Colonic mucosa (tissue), 4 donors: ENCODE data around the gene SREBF1. TPM values are rescaled to one million over a fixed set of nuclear protein-coding genes. Genes with fewer than 3 reads are reported as not detected.
A peak's percentile ranks its signal among the peaks of the same experiment; 100 is the strongest.

Experiments used
- DNase-seq: peaks from one replicate; pipeline ENCODE4 v3.0.0-alpha.2; 2020
- H3K27ac ChIP-seq: fragments of 200-600 bp; one replicate; pipeline ENCODE4 v1.8.0; 2021
- H3K27me3 ChIP-seq: fragments of 200-600 bp; one replicate; pipeline ENCODE4 v1.8.0; 2021
- H3K36me3 ChIP-seq: fragments of 200-600 bp; one replicate; pipeline ENCODE4 v1.8.0; 2021
- H3K4me1 ChIP-seq: fragments of 200-600 bp; one replicate; pipeline ENCODE4 v1.8.0; 2021; ENCODE audit warnings: mild to moderate bottlenecking
- H3K4me3 ChIP-seq: fragments of 200-600 bp; one replicate; pipeline ENCODE4 v1.8.0; 2021
- H3K9ac ChIP-seq, 2 donors: one replicate each; pipeline ENCODE4 v1.7.0; 2013; ENCODE audit warnings: control low read depth in 2 of 2, low read depth in 2 of 2, low read length in 2 of 2
- H3K9me3 ChIP-seq: fragments of 200-600 bp; one replicate; pipeline ENCODE4 v1.8.0; 2021
- intact Hi-C: fragments of 100-400 bp; cut with DNase I; formaldehyde crosslinking; loops from one replicate; pipeline ENCODE4 v1.14.1; 2022
- total RNA-seq, 2 donors: library from RNA; stranded (reverse); fragmentation: NEBNext Ultra II Directional in 1 of 2; extraction: Animal tissue kit (Norgen Biotek cat#: 25700) in 1 of 2; gene quantifications; one replicate each; pipeline ENCODE4 v1.2.1, GENCODE V29; 2021
- TF ChIP-seq, protein P1 (sequence below): fragments of 200-600 bp; IDR thresholded peaks from one replicate; pipeline ENCODE4 v1.8.0; 2022; ENCODE audit warnings: antibody characterized with exemption, mild to moderate bottlenecking
- donor health status: healthy.
- donor health status: DM: no; HTN: no; CAD: no.
- donor health status: DM: no; HTN: no; CAD: no.

The SREBF1 gene
- total RNA-seq, 2 donors from 2014 or later, result 170 to 174 TPM

DNA sequence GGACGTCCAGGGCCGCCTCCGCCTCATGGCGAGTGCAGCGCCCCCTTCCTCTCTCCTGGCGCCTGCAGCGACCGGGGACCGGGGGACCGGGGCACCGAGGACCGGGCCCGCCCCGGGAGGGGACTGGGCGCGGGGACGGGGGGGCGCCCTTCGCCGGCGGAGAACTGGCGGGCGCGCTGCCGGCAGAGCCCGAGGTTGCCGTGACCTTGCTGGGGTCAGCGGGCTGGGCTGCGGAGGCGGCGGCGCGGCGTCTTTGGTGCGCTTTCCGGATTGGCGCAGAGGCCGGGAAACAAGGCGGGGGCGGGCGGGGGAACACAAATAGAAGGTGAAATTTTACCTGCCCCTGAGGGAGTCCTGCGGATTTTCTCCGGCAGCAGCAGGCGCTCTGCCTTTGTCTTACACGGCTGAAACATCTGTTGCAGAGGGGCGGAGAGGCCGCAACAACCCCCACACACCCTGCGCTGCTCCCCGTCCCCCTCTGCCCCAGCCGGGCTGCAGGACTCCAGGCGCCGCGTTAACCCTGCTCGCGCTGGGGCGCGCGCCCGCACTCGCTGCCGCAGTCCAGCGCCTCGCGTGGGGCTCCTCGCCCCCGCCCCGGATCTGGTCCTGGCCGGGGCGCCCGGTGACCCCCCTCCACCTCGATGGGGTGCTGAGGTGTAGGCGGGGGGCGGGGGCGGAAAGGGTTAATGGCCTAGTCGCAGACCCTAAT is 53.5 kb downstream of the SREBF1 start:
- H3K4me1 ChIP-seq, result peaks cover 20% of the 10 kb centered on the region
- intact Hi-C loops, result no loop called here

DNA sequence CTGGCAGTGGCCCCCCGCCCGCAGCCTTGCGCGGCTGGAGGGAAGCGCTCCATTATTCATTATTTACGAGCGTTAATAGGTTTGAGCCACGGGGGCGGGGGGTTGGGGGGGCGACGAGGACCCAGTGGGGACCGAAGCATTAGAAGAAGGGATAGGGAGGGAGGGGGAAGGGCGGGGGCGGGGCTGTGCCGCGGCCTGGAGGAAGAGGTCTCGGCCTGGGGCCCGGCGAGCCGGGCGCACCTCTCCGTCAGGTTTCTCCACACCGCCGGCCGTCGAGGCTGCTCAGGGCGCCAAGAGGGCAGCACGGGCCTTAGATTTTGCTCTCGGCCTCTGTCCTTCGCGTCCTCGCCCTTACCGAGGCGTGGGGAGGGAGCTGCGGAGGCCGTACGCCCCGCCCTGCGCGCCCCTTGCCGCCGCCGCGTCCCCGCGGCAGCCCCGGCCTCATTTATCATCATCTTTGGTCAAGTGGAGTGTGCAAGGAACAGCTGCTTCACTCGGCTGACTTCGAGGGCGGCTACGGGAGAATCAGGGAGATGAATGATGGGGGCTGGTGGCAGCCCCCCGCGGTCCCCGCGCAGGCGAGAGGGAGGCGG is 54.2 kb downstream of the SREBF1 start:
- peak overlapping the region; percentile 56 to 63 for H3K9ac ChIP-seq
- intact Hi-C loops, result no loop called here
- peak; percentile 44 for DNase-seq

More for the DNA sequence above, 53.5 kb downstream of the SREBF1 start:
- Histone ChIP-seq H3K9ac (peak overlapping the region; percentile 56 to 63), H3K36me3 (no peaks in the 10 kb centered on the region), H3K27ac (peak overlapping the region; percentile 26), H3K9me3 (no peaks in the 10 kb centered on the region), H3K27me3 (peaks cover 5% of the 10 kb centered on the region), H3K4me3 (peak overlapping the region; percentile 47)
- peak; percentile 78 for DNase-seq
- TF ChIP-seq, protein P1, sequence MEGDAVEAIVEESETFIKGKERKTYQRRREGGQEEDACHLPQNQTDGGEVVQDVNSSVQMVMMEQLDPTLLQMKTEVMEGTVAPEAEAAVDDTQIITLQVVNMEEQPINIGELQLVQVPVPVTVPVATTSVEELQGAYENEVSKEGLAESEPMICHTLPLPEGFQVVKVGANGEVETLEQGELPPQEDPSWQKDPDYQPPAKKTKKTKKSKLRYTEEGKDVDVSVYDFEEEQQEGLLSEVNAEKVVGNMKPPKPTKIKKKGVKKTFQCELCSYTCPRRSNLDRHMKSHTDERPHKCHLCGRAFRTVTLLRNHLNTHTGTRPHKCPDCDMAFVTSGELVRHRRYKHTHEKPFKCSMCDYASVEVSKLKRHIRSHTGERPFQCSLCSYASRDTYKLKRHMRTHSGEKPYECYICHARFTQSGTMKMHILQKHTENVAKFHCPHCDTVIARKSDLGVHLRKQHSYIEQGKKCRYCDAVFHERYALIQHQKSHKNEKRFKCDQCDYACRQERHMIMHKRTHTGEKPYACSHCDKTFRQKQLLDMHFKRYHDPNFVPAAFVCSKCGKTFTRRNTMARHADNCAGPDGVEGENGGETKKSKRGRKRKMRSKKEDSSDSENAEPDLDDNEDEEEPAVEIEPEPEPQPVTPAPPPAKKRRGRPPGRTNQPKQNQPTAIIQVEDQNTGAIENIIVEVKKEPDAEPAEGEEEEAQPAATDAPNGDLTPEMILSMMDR, result no peak

DNA sequence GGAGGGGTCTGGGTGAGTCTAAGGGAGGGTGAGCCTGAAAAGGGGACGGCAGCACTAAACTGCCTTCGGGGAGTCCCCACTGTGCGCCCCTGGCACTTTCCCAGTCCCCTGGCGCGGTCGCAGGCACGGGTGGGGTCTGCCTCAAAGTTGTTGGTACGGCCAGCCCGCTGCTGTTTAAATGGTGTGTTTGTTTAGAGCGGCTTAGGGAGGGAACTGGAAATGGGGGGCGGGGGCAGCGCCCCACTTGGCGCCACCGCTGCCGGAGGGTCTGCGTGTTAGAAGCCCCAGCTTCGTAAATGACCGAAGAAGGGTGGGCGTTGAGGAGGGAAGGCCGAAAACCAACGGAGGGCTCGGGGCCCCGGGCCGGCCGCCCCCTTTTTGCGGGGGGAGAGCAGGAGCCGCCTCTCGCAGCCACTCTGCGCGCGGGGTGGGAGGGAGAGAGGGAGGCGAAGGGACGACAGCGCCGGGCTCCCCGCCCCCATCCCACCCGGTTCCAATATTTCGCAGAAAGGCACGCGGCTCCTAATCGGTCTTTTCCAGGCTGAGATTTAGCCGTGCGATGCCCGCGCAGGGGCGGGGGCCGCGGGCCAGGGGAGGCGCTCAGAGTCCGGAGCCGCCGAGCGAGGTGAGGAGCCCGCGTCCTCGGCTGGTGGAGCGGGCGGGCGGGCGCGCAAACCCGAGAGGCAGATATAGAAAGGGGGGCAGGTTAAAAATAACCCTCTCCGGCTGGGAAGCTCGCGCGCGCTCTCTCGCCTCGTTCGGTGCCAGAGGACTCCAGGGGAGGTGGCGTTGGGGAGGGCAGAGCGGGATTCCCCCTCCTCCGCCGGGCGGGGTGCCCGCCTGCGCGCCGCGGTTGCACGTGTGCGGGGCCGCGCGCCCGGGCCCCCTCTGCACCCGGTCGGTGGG is 54.9 kb downstream of the SREBF1 start:
- intact Hi-C loops, result no loop called here
- Histone ChIP-seq H3K4me1 (peaks cover 20% of the 10 kb centered on the region), H3K9me3 (no peaks in the 10 kb centered on the region), H3K4me3 (peak overlapping the region; percentile 47), H3K27ac (peak overlapping the region; percentile 44), H3K9ac (peak overlapping the region; percentile 12 to 56), H3K36me3 (no peaks in the 10 kb centered on the region), H3K27me3 (peaks cover 5% of the 10 kb centered on the region)
- TF ChIP-seq, protein P1, result no peak
- DNase-seq, result peak; percentile 70

More for the DNA sequence above, 54.2 kb downstream of the SREBF1 start:
- Histone ChIP-seq H3K36me3 (no peaks in the 10 kb centered on the region), H3K4me3 (peak overlapping the region; percentile 47), H3K4me1 (peaks cover 20% of the 10 kb centered on the region), H3K27me3 (peaks cover 5% of the 10 kb centered on the region), H3K9me3 (no peaks in the 10 kb centered on the region), H3K27ac (peak overlapping the region; percentile 44)
- TF ChIP-seq, protein P1, result no peak

DNA sequence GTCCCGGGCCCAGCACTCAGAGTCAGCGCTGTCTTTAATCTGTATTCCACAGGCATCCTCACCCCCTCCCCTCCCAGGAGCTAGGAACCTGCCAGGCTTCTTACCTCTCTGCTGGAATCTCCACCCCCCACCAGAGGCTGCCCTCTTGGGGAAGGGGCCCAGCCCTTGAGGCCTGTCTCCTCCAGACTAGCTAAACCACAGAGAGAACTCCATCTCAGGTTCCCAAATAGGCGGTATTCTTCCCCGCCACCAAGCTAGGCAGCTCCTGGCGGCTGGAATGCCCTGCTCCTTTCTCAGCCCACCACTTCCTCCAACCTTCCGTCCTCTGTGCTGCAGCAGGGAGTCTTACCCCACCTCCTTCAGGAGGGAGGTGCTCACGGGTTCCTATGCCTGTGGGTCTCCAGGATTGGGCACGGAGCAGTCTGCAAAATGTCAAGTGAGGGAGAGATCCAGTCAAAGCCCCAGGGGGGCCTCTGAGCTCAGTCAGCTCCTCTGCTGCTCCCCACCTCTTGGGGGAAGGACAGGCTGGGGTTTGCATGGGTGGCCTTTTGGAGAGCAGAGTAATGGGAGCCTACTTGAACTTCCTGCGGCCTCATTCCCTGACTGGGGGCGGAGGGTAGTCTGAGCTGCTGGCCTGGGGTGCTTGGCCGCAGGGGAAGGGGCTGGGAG is 55.7 kb downstream of the SREBF1 start:
- H3K9ac ChIP-seq, result peak overlapping the region in 1 of 2 donors; percentile 12
- peaks cover 5% of the 10 kb centered on the region for H3K27me3 ChIP-seq
- peak overlapping the region; percentile 44 for H3K27ac ChIP-seq
- no peak overlapping the region for H3K4me3 ChIP-seq
- H3K4me1 ChIP-seq, result peaks cover 20% of the 10 kb centered on the region
- no peaks in the 10 kb centered on the region for H3K9me3 ChIP-seq
- peak; percentile 29 for DNase-seq
- H3K36me3 ChIP-seq, result no peaks in the 10 kb centered on the region
- intact Hi-C loops, result no loop called here
- TF ChIP-seq, protein P1, result no peak
